GM23338 (cell line): ENCODE data around the gene MPZL1.

Experiments
- EZH2phosphoT487 ChIP-seq: fragments of 200-600 bp; sonication (generic); IDR thresholded peaks from one replicate; pipeline ENCODE4 v1.8.1; 2018; ENCODE audit warnings: antibody characterized with exemption; ENCODE audit not compliant: unreplicated experiment
- JUNB ChIP-seq: IDR thresholded peaks from one replicate; pipeline ENCODE4 v1.6.1; 2016; ENCODE audit warnings: antibody characterized with exemption; ENCODE audit not compliant: unreplicated experiment
- POLR2AphosphoS5 ChIP-seq: IDR thresholded peaks from 2 replicates; pipeline ENCODE4 v1.6.1; 2016; ENCODE audit warnings: antibody characterized with exemption, low read depth
- TF ChIP-seq, protein P1 (sequence below), 2 experiments: fragments of 200-600 bp in 1 of 2; sonication (generic) in 1 of 2; conservative IDR thresholded peaks; 2 replicates each; pipeline versions ENCODE4 v1.5.1 to v1.6.1; 2016 to 2017; ENCODE audit warnings: antibody characterized with exemption in 2 of 2, low read depth in 2 of 2, mild to moderate bottlenecking in 2 of 2, moderate library complexity in 1 of 2
- TF ChIP-seq, protein P2 (sequence below): IDR thresholded peaks from one replicate; pipeline ENCODE4 v1.6.1; 2018; ENCODE audit warnings: antibody characterized with exemption; ENCODE audit not compliant: unreplicated experiment
- TF ChIP-seq, protein P3 (sequence below): IDR thresholded peaks from 2 replicates; pipeline ENCODE4 v1.6.1; 2016; ENCODE audit warnings: antibody characterized with exemption

DNA sequence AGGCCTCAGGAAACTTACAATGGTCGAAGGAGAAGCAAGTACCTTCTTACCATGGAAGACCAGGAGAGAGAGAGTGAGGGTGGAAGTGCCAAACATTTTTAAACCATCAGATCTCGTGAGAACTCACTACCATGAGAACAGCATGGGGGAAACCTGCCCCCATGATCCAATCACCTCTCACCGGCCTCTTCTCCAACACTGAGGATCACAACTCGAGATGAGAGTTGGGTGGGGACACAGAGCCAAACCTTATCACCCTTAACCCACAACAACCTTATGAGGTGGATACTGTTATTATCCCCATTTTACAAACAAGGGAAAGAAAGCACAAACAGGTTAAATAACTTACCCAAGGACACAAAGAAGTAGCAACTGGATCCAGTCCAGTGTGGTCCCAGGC, 80.5 kb downstream of the MPZL1 start:
- TF ChIP-seq, protein P1, sequence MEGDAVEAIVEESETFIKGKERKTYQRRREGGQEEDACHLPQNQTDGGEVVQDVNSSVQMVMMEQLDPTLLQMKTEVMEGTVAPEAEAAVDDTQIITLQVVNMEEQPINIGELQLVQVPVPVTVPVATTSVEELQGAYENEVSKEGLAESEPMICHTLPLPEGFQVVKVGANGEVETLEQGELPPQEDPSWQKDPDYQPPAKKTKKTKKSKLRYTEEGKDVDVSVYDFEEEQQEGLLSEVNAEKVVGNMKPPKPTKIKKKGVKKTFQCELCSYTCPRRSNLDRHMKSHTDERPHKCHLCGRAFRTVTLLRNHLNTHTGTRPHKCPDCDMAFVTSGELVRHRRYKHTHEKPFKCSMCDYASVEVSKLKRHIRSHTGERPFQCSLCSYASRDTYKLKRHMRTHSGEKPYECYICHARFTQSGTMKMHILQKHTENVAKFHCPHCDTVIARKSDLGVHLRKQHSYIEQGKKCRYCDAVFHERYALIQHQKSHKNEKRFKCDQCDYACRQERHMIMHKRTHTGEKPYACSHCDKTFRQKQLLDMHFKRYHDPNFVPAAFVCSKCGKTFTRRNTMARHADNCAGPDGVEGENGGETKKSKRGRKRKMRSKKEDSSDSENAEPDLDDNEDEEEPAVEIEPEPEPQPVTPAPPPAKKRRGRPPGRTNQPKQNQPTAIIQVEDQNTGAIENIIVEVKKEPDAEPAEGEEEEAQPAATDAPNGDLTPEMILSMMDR (conservative IDR thresholded peaks at IDR 0.05; ENCODE audit: low read depth in 2 of 2), result no peak
- TF ChIP-seq, protein P2, sequence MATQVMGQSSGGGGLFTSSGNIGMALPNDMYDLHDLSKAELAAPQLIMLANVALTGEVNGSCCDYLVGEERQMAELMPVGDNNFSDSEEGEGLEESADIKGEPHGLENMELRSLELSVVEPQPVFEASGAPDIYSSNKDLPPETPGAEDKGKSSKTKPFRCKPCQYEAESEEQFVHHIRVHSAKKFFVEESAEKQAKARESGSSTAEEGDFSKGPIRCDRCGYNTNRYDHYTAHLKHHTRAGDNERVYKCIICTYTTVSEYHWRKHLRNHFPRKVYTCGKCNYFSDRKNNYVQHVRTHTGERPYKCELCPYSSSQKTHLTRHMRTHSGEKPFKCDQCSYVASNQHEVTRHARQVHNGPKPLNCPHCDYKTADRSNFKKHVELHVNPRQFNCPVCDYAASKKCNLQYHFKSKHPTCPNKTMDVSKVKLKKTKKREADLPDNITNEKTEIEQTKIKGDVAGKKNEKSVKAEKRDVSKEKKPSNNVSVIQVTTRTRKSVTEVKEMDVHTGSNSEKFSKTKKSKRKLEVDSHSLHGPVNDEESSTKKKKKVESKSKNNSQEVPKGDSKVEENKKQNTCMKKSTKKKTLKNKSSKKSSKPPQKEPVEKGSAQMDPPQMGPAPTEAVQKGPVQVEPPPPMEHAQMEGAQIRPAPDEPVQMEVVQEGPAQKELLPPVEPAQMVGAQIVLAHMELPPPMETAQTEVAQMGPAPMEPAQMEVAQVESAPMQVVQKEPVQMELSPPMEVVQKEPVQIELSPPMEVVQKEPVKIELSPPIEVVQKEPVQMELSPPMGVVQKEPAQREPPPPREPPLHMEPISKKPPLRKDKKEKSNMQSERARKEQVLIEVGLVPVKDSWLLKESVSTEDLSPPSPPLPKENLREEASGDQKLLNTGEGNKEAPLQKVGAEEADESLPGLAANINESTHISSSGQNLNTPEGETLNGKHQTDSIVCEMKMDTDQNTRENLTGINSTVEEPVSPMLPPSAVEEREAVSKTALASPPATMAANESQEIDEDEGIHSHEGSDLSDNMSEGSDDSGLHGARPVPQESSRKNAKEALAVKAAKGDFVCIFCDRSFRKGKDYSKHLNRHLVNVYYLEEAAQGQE, result no peak
- no peak for TF ChIP-seq POLR2AphosphoS5
- TF ChIP-seq, protein P3, sequence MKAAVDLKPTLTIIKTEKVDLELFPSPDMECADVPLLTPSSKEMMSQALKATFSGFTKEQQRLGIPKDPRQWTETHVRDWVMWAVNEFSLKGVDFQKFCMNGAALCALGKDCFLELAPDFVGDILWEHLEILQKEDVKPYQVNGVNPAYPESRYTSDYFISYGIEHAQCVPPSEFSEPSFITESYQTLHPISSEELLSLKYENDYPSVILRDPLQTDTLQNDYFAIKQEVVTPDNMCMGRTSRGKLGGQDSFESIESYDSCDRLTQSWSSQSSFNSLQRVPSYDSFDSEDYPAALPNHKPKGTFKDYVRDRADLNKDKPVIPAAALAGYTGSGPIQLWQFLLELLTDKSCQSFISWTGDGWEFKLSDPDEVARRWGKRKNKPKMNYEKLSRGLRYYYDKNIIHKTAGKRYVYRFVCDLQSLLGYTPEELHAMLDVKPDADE, result no peak
- no peak for TF ChIP-seq EZH2phosphoT487
- TF ChIP-seq JUNB, result no peak
